Breast epithelium (tissue), 4 donors: ENCODE data around the gene AGAP1. TPM values are rescaled to one million over a fixed set of nuclear protein-coding genes. Genes with fewer than 3 reads are reported as not detected.

Experiments used
- DNase-seq, 2 donors: peaks; one replicate each; pipeline ENCODE4 v3.0.0-alpha.2; 2019; ENCODE audit warnings: low spot score in 2 of 2
- H3K27ac ChIP-seq, 2 donors: fragments of 200-600 bp; sonication (generic) in 1 of 2; one replicate each; pipeline ENCODE4 v1.5.1; 2016 to 2019; ENCODE audit warnings: mild to moderate bottlenecking in 1 of 2
- H3K27me3 ChIP-seq, 2 donors: fragments of 200-600 bp; sonication (generic) in 1 of 2; one replicate each; pipeline versions ENCODE4 v1.5.1 to v1.6.0; 2017 to 2019; ENCODE audit warnings: control low read depth in 1 of 2, mild to moderate bottlenecking in 1 of 2
- H3K36me3 ChIP-seq: fragments of 200-600 bp; one replicate; pipeline ENCODE4 v1.5.1; 2019
- H3K4me1 ChIP-seq, 2 donors: fragments of 200-600 bp; sonication (generic); one replicate each; pipeline ENCODE4 v1.5.1; 2016 to 2019; ENCODE audit warnings: control low read depth in 1 of 2
- H3K4me3 ChIP-seq, 3 donors: fragments of 200-600 bp; sonication (generic); 1 replicate in 2 of 3; 2 replicates in 1 of 3; pipeline ENCODE4 v1.5.1; 2016 to 2019; ENCODE audit warnings: mild to moderate bottlenecking in 3 of 3, moderate library complexity in 2 of 3
- H3K9me3 ChIP-seq, 2 donors: fragments of 200-600 bp; sonication (generic) in 1 of 2; one replicate each; pipeline ENCODE4 v1.5.1; 2016 to 2019; ENCODE audit warnings: control low read depth in 1 of 2
- POLR2A ChIP-seq: fragments of 450-650 bp; IDR thresholded peaks from one replicate; pipeline ENCODE4 v1.6.1; 2016; ENCODE audit warnings: antibody characterized with exemption, mild to moderate bottlenecking, moderate library complexity
- POLR2AphosphoS5 ChIP-seq, 3 donors: sonication (generic); formaldehyde crosslinking; IDR thresholded peaks; one replicate each; pipeline ENCODE4 v1.6.1; 2017; ENCODE audit warnings: antibody characterized with exemption in 3 of 3
- intact Hi-C: fragments of 100-400 bp; cut with DNase I; formaldehyde crosslinking; loops from one replicate; pipeline ENCODE4 v1.15.1; 2023; ENCODE audit warnings: low total_unique reads
- total RNA-seq, 3 donors: library from RNA; depleted of rRNA; stranded (reverse); fragments of >200 nt; gene quantifications; one replicate each; pipeline ENCODE4 v1.1.0, GENCODE V29; 2016
- TF ChIP-seq, protein P1 (sequence below), 3 donors: fragments of 450-650 bp; IDR thresholded peaks; one replicate each; pipeline ENCODE4 v1.5.1; 2016 to 2017; ENCODE audit warnings: antibody characterized with exemption in 3 of 3, mild to moderate bottlenecking in 3 of 3, moderate library complexity in 3 of 3

Gene AGAP1
- total RNA-seq, 3 donors from 2014 or later = 19.7 to 27.1 (median 25.9) TPM

DNA sequence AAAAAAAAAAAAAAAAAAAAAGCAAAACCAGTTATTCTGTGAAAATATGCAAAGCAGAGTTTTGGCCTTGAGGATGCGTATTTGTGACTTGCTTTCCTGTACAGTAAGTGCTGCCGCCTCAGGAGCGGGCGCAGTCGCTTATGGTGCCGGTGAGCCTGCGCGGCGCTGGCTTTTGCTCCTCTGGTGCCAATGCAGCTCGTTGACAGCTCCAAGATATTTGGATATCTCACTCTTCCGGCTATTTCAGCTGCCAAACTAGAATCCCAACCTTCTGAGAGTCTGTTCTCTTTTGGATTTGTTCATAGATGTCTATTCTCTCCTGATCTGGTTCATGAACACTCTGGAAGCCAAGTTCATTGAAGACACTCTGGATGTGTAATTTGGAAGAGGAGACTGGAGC lies 184.1 kb downstream of the AGAP1 start:
- Histone ChIP-seq H3K36me3 (no peaks in the 10 kb centered on the region), H3K9me3 (no peaks in the 10 kb centered on the region), H3K27me3 (no peaks in the 10 kb centered on the region), H3K4me3 (no peak overlapping the region), H3K4me1 (no peaks in the 10 kb centered on the region), H3K27ac (no peak overlapping the region)
- intact Hi-C loops = no loop called here
- TF ChIP-seq POLR2AphosphoS5 (IDR thresholded peaks at IDR 0.05) (no peak), POLR2A (no peak)
- TF ChIP-seq, protein P1, sequence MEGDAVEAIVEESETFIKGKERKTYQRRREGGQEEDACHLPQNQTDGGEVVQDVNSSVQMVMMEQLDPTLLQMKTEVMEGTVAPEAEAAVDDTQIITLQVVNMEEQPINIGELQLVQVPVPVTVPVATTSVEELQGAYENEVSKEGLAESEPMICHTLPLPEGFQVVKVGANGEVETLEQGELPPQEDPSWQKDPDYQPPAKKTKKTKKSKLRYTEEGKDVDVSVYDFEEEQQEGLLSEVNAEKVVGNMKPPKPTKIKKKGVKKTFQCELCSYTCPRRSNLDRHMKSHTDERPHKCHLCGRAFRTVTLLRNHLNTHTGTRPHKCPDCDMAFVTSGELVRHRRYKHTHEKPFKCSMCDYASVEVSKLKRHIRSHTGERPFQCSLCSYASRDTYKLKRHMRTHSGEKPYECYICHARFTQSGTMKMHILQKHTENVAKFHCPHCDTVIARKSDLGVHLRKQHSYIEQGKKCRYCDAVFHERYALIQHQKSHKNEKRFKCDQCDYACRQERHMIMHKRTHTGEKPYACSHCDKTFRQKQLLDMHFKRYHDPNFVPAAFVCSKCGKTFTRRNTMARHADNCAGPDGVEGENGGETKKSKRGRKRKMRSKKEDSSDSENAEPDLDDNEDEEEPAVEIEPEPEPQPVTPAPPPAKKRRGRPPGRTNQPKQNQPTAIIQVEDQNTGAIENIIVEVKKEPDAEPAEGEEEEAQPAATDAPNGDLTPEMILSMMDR (IDR thresholded peaks at IDR 0.05) = no peak
- DNase-seq = no peak

DNA sequence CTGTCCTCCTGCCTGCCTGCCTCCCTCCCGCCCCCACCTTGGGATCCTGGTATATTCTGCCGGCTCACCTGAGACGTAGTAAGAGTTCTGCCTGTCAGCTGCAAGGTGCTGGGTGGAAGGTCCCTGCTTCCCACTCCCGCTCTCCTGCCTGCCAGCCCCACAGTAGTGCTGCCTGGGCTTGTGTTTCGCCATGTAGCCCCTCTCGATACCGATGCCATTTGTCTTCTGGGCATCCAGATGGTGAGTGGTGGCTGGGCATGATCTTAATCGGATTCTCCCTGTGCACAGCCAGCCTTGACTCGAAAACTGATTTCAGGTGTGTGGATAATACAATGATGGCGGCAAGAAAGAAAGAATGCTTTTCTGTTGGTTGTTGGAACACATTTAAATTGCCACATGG lies 184.9 kb downstream of the AGAP1 start:
- no peak overlapping the region for H3K4me3 ChIP-seq
- H3K9me3 ChIP-seq = no peaks in the 10 kb centered on the region
- TF ChIP-seq POLR2A (no peak), POLR2AphosphoS5 (IDR thresholded peaks at IDR 0.05) (no peak)
- TF ChIP-seq, protein P1 (IDR thresholded peaks at IDR 0.05) = no peak
- H3K36me3 ChIP-seq = no peaks in the 10 kb centered on the region
- intact Hi-C loops = no loop called here
- no peak for DNase-seq
- no peaks in the 10 kb centered on the region for H3K4me1 ChIP-seq
- no peaks in the 10 kb centered on the region for H3K27me3 ChIP-seq
- H3K27ac ChIP-seq = no peak overlapping the region

GRCh38 chr2:235679471-235679870 lies 185.6 kb downstream of the AGAP1 start:
- Histone ChIP-seq H3K4me3 (no peak overlapping the region), H3K27ac (no peak overlapping the region), H3K4me1 (no peaks in the 10 kb centered on the region), H3K36me3 (no peaks in the 10 kb centered on the region), H3K9me3 (no peaks in the 10 kb centered on the region), H3K27me3 (no peaks in the 10 kb centered on the region)
- no peak for DNase-seq
- intact Hi-C loops = no loop called here
- TF ChIP-seq POLR2A = no peak
- TF ChIP-seq, protein P1 (IDR thresholded peaks at IDR 0.05) = no peak
- no peak for TF ChIP-seq POLR2AphosphoS5 (IDR thresholded peaks at IDR 0.05)

- Histone ChIP-seq H3K27ac (no peak overlapping the region), H3K4me1 (no peaks in the 10 kb centered on the region), H3K27me3 (no peaks in the 10 kb centered on the region), H3K9me3 (no peaks in the 10 kb centered on the region), H3K36me3 (no peaks in the 10 kb centered on the region), H3K4me3 (no peak overlapping the region)
- intact Hi-C loops = no loop called here
- DNase-seq = no peak
- TF ChIP-seq, protein P1 (IDR thresholded peaks at IDR 0.05) = no peak
- TF ChIP-seq POLR2A (no peak), POLR2AphosphoS5 (IDR thresholded peaks at IDR 0.05) (no peak)
Measured at GRCh38 chr2:235685024-235685721, 191.3 kb downstream of the AGAP1 start.

GRCh38 chr2:235688511-235689426 lies 194.9 kb downstream of the AGAP1 start:
- Histone ChIP-seq H3K27me3 (no peaks in the 10 kb centered on the region), H3K9me3 (no peaks in the 10 kb centered on the region), H3K4me1 (no peaks in the 10 kb centered on the region), H3K27ac (no peak overlapping the region), H3K4me3 (no peak overlapping the region), H3K36me3 (no peaks in the 10 kb centered on the region)
- no peak for DNase-seq
- no peak for TF ChIP-seq POLR2A
- no peak for TF ChIP-seq POLR2AphosphoS5 (IDR thresholded peaks at IDR 0.05)
- TF ChIP-seq, protein P1 (IDR thresholded peaks at IDR 0.05) = no peak
- intact Hi-C loops = no loop called here
